Measurements from ENCODE around the gene GAK. TPM values are rescaled to one million over a fixed set of nuclear protein-coding genes. Genes with fewer than 3 reads are reported as not detected.
"Not testable (repeated sequence)": the region's sequence is repeated elsewhere in the genome, so short reads cannot be mapped to it uniquely, and the experiment has no call there.

GAK gene
- total and polyA plus RNA-seq, 5 donors, result 35.5 to 45.6 (median 39.4) TPM

DNA sequence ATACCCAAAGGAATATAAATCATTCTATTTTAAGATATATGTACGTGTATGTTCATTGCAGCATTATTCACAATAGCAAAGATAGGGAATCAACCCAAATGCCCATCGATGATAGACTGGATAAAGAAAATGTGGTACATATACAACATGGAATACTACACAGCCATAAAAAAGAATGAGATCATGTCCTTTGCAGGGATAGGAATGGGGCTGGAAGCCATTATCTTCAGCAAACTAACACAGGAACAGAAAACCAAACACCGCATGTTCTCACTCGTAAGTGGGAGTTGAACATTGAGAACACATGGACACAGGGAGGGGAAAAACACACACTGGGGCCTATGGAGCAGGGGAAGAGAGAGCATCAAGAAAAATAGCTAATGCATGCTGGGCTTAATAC lies 125.1 kb downstream of the GAK start:
- intact Hi-C loops (cut with DNase I); ATAC-seq; DNase-seq; H3K9me3 ChIP-seq (ENCODE audit: control insufficient read depth, low read length); H3K4me1 ChIP-seq (ENCODE audit: control insufficient read depth, insufficient read depth, low read length); H3K27ac ChIP-seq (ENCODE audit: low read length); H3K27me3 ChIP-seq (ENCODE audit: control insufficient read depth, insufficient read depth); H3K4me3 ChIP-seq (ENCODE audit: low read length): not testable (repeated sequence)
- WGBS, result 90% methylated on average over 4 of the region's 4 CpGs

- Histone ChIP-seq H3K27me3 (ENCODE audit: control insufficient read depth, insufficient read depth) (no peaks in the 10 kb centered on the region), H3K9me3 (ENCODE audit: control insufficient read depth, low read length) (no peaks in the 10 kb centered on the region), H3K27ac (ENCODE audit: low read length) (no peak overlapping the region), H3K4me1 (ENCODE audit: control insufficient read depth, insufficient read depth, low read length) (no peaks in the 10 kb centered on the region), H3K4me3 (ENCODE audit: low read length) (no peak overlapping the region)
- WGBS, result 79% methylated on average over 44 of the region's 44 CpGs
- no peak for ATAC-seq
- DNase-seq, result peak in 1 of 3 donors; percentile 30
- intact Hi-C loops (cut with DNase I), result no loop called here
Measured at GRCh38 chr4:804804-805203, 127.3 kb downstream of the GAK start.

DNA sequence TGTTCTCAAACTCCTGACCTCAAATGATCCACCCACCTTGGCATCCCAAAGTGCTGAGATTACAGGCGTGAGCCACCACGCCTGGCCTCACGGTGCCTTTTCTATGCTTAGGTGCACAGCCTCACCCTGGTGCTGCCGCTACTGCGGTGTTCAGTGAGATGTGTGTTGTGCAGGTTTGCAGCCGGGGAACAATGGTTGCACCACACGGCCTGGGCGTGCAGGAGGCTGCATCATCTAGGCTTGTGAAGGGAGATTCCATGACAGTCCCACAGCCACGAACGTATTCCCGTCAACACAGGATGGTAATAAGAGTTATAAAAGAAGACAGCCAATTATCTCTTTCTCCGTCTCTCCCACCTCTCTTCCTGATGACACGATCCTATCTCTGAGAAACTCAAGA lies 128.2 kb downstream of the GAK start:
- Histone ChIP-seq H3K4me3 (ENCODE audit: low read length) (no peak overlapping the region), H3K9me3 (ENCODE audit: control insufficient read depth, low read length) (no peaks in the 10 kb centered on the region), H3K27ac (ENCODE audit: low read length) (no peak overlapping the region), H3K4me1 (ENCODE audit: control insufficient read depth, insufficient read depth, low read length) (no peaks in the 10 kb centered on the region), H3K27me3 (ENCODE audit: control insufficient read depth, insufficient read depth) (no peaks in the 10 kb centered on the region)
- ATAC-seq (no peak), DNase-seq (no peak)
- intact Hi-C loops (cut with DNase I), result no loop called here
- WGBS, result 88% methylated on average over 13 of the region's 13 CpGs

GRCh38 chr4:801436-802124 lies 130.5 kb downstream of the GAK start:
- Histone ChIP-seq H3K27me3 (ENCODE audit: control insufficient read depth, insufficient read depth) (no peaks in the 10 kb centered on the region), H3K4me3 (ENCODE audit: low read length) (no peak overlapping the region), H3K27ac (ENCODE audit: low read length) (no peak overlapping the region), H3K4me1 (ENCODE audit: control insufficient read depth, insufficient read depth, low read length) (no peaks in the 10 kb centered on the region), H3K9me3 (ENCODE audit: control insufficient read depth, low read length) (no peaks in the 10 kb centered on the region)
- WGBS, result 92% methylated on average over 13 of the region's 13 CpGs
- intact Hi-C loops (cut with DNase I), result no loop called here
- ATAC-seq (no peak), DNase-seq (peak in 1 of 3 donors; percentile 23)

Other genes with a start within 250 kb of the GAK start
- 10 to 100 TPM; 13.7 to 19.5 (median 16.9) TPM for gene SLC49A3, start 243.2 kb downstream of the GAK start, total RNA-seq
- gene SLC49A3, start 243.2 kb downstream of the GAK start, polyA plus RNA-seq, result 10.6 TPM
- gene PCGF3, start 226.5 kb downstream of the GAK start, total RNA-seq, result 10 to 100 TPM; 25.0 to 28.6 (median 26.4) TPM
- 30.1 TPM for gene PCGF3, start 226.5 kb downstream of the GAK start, polyA plus RNA-seq
- gene CPLX1, start 106.2 kb downstream of the GAK start, total RNA-seq, result 1 to 10 TPM; 2.1 to 9.3 (median 4.5) TPM
- gene CPLX1, start 106.2 kb downstream of the GAK start, polyA plus RNA-seq, result 7.2 TPM
- gene TMEM175, start 144 bp upstream of the GAK start, total RNA-seq, result 10 to 100 TPM; 20.9 to 26.0 (median 23.0) TPM
- gene TMEM175, start 144 bp upstream of the GAK start, polyA plus RNA-seq, result 31.1 TPM
- gene DGKQ, start 41.3 kb upstream of the GAK start, total RNA-seq, result 1 to 10 TPM; 4.5 to 4.9 (median 4.6) TPM
- 3.6 TPM for gene DGKQ, start 41.3 kb upstream of the GAK start, polyA plus RNA-seq
- gene IDUA, start 54.7 kb upstream of the GAK start, total RNA-seq, result 10 to 100 TPM; 14.7 to 17.4 (median 17.1) TPM
- 8.5 TPM for gene IDUA, start 54.7 kb upstream of the GAK start, polyA plus RNA-seq
- under 1 TPM in 2 of 4 donors, not detected in 2; 0.36 to 0.37 TPM for gene SLC26A1, start 61.1 kb upstream of the GAK start, total RNA-seq
- gene SLC26A1, start 61.1 kb upstream of the GAK start, polyA plus RNA-seq, result 0.34 TPM
- gene FGFRL1, start 79.3 kb upstream of the GAK start, total RNA-seq, result 10 to 100 TPM; 17.4 to 21.7 (median 20.3) TPM
- gene FGFRL1, start 79.3 kb upstream of the GAK start, polyA plus RNA-seq, result 19.2 TPM
- gene RNF212, start 181.2 kb upstream of the GAK start, total RNA-seq, result 1 to 10 TPM in 3 of 4 donors, under 1 TPM in 1; 0.59 to 2.4 (median 1.5) TPM
- 1.6 TPM for gene RNF212, start 181.2 kb upstream of the GAK start, polyA plus RNA-seq
- 10 to 100 TPM; 12.2 to 27.4 (median 14.2) TPM for gene SPON2, start 240.3 kb upstream of the GAK start, total RNA-seq
- gene SPON2, start 240.3 kb upstream of the GAK start, polyA plus RNA-seq, result 9.6 TPM

All from right cardiac atrium (tissue), 5 donors.